Endometrial microvascular endothelial cells (primary cell): Measurements from ENCODE around the gene NOLC1. TPM values are rescaled to one million over a fixed set of nuclear protein-coding genes. Genes with fewer than 3 reads are reported as not detected.
"Not testable (repeated sequence)": the region's sequence is repeated elsewhere in the genome, so short reads cannot be mapped to it uniquely, and the experiment has no call there.

ENCODE experiments used
- in situ Hi-C: cut with HindIII; loops from 2 replicates; pipeline ENCODE4 v1.10.0; 2017; ENCODE audit warnings: low sequenced_read_pairs, low pct_unique_long_range_greater_than_20kb; ENCODE audit errors: inconsistent ontology term
- total RNA-seq: library from RNA; depleted of rRNA; stranded (reverse); fragments of >200 nt; gene quantifications from one replicate; pipeline ENCODE4 v1.2.3, GENCODE V29; 2015; ENCODE audit errors: inconsistent ontology term

The NOLC1 gene
- total RNA-seq, 1 donor from 2014 or later: 82.0 TPM

- in situ Hi-C loops: not testable (repeated sequence)
Observed at GRCh38 chr10:102188941-102189898, 37.0 kb downstream of the NOLC1 start.

- in situ Hi-C loops: no loop called here
Observed at GRCh38 chr10:102191956-102192355, 39.8 kb downstream of the NOLC1 start.

- in situ Hi-C loops: no loop called here
Observed at GRCh38 chr10:102195296-102195870, 43.2 kb downstream of the NOLC1 start.

GRCh38 chr10:102196893-102197292, 44.7 kb downstream of the NOLC1 start:
- in situ Hi-C loops: no loop called here

- in situ Hi-C loops: no loop called here
Observed at GRCh38 chr10:102198027-102198426, 45.8 kb downstream of the NOLC1 start.

- in situ Hi-C loops: no loop called here
Observed at GRCh38 chr10:102200751-102201640, 48.8 kb downstream of the NOLC1 start.

GRCh38 chr10:102202386-102202785, 50.2 kb downstream of the NOLC1 start:
- in situ Hi-C loops: no loop called here

GRCh38 chr10:102208311-102209035, 56.3 kb downstream of the NOLC1 start:
- in situ Hi-C loops: no loop called here

- in situ Hi-C loops: no loop called here
Observed at GRCh38 chr10:102211615-102212299, 59.6 kb downstream of the NOLC1 start.

Other genes with a start within 250 kb of the NOLC1 start
- 9.3 TPM for gene ARMH3, start 96.2 kb upstream of the NOLC1 start, total RNA-seq
- 44.3 TPM for gene HPS6, start 87.0 kb upstream of the NOLC1 start, total RNA-seq
- 27.9 TPM for gene LDB1, start 32.0 kb upstream of the NOLC1 start, total RNA-seq
- 21.6 TPM for gene PPRC1, start 19.3 kb upstream of the NOLC1 start, total RNA-seq
- gene ELOVL3, start 73.9 kb downstream of the NOLC1 start, total RNA-seq: not detected
- gene PITX3, start 89.1 kb downstream of the NOLC1 start, total RNA-seq: not detected
- gene GBF1, start 93.1 kb downstream of the NOLC1 start, total RNA-seq: 47.4 TPM
- 33.1 TPM for gene NFKB2, start 243.3 kb downstream of the NOLC1 start, total RNA-seq